WERI-Rb-1 (cell line): Measurements from ENCODE around the gene RBM4B.

ENCODE experiments used
- DNase-seq: peaks from one replicate; pipeline ENCODE4 v3.0.0-alpha.2; 2020
- H3K27ac ChIP-seq: fragments of 250-450 bp; sonication (Bioruptor Pico); 2 replicates; pipeline ENCODE4 v1.5.1; 2020; ENCODE audit warnings: mild to moderate bottlenecking, moderate library complexity
- H3K27me3 ChIP-seq: fragments of 250-450 bp; sonication (Bioruptor Pico); 2 replicates; pipeline ENCODE4 v1.5.1; 2021; ENCODE audit warnings: mild to moderate bottlenecking, low read depth, moderate library complexity; ENCODE audit not compliant: insufficient read depth, severe bottlenecking
- H3K36me3 ChIP-seq: fragments of 250-450 bp; sonication (Bioruptor Pico); 2 replicates; pipeline ENCODE4 v1.5.1; 2020; ENCODE audit warnings: mild to moderate bottlenecking, moderate library complexity
- H3K4me3 ChIP-seq: 2 replicates; pipeline ENCODE4 v1.5.1; 2011; ENCODE audit warnings: low read depth, mild to moderate bottlenecking, control low read depth, low read length
- H3K9me3 ChIP-seq: fragments of 250-450 bp; sonication (Bioruptor Pico); 2 replicates; pipeline ENCODE4 v1.5.1; 2021; ENCODE audit warnings: mild to moderate bottlenecking, moderate library complexity; ENCODE audit not compliant: severe bottlenecking
- TF ChIP-seq, protein P1 (sequence below): IDR thresholded peaks from 2 replicates; pipeline ENCODE4 v1.5.1; 2011; ENCODE audit warnings: low read depth, mild to moderate bottlenecking, control low read depth, inconsistent platforms, low read length

Gene RBM4B

GRCh38 chr11:66694732-66695207, 17.1 kb upstream of the RBM4B start:
- H3K9me3 ChIP-seq = no peaks in the 10 kb centered on the region
- no peak overlapping the region for H3K4me3 ChIP-seq
- H3K27ac ChIP-seq = no peak overlapping the region
- H3K27me3 ChIP-seq = no peaks in the 10 kb centered on the region
- H3K36me3 ChIP-seq = peaks cover 95% of the 10 kb centered on the region
- TF ChIP-seq, protein P1, sequence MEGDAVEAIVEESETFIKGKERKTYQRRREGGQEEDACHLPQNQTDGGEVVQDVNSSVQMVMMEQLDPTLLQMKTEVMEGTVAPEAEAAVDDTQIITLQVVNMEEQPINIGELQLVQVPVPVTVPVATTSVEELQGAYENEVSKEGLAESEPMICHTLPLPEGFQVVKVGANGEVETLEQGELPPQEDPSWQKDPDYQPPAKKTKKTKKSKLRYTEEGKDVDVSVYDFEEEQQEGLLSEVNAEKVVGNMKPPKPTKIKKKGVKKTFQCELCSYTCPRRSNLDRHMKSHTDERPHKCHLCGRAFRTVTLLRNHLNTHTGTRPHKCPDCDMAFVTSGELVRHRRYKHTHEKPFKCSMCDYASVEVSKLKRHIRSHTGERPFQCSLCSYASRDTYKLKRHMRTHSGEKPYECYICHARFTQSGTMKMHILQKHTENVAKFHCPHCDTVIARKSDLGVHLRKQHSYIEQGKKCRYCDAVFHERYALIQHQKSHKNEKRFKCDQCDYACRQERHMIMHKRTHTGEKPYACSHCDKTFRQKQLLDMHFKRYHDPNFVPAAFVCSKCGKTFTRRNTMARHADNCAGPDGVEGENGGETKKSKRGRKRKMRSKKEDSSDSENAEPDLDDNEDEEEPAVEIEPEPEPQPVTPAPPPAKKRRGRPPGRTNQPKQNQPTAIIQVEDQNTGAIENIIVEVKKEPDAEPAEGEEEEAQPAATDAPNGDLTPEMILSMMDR = peak; percentile 96
- peak; percentile 95 for DNase-seq

- H3K27ac ChIP-seq = no peak overlapping the region
- DNase-seq = no peak
- peaks cover 95% of the 10 kb centered on the region for H3K36me3 ChIP-seq
- no peaks in the 10 kb centered on the region for H3K27me3 ChIP-seq
- H3K4me3 ChIP-seq = no peak overlapping the region
- TF ChIP-seq, protein P1 = no peak
- no peaks in the 10 kb centered on the region for H3K9me3 ChIP-seq
Measured at GRCh38 chr11:66694056-66694410, 16.3 kb upstream of the RBM4B start.

GRCh38 chr11:66693356-66694055, 15.8 kb upstream of the RBM4B start:
- no peak overlapping the region for H3K4me3 ChIP-seq
- no peaks in the 10 kb centered on the region for H3K9me3 ChIP-seq
- TF ChIP-seq, protein P1 = no peak
- H3K27ac ChIP-seq = no peak overlapping the region
- no peaks in the 10 kb centered on the region for H3K27me3 ChIP-seq
- no peak for DNase-seq
- H3K36me3 ChIP-seq = peaks cover 95% of the 10 kb centered on the region

DNA sequence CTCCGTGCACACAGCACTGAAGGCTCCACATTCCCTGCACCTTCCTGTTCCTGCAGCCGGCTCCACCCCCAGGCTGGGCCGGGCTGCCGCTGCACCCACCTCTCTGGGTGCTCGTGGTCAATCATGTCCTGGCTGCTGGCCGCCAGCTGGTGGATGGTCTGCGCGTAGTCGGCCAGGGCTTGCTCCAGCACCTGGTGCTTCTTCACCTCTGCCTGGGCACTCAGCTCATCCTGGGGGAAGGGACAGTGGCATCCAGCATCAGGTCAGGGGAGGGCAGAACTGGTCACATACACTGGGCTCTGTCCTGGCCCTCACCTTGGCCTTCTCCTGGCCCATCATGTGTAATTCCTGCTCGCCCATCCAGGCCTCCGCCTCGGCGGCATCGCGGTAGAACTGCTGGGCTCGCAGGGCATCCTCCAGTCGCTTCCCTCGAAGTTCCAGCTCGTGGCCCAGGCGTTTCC, 15.2 kb upstream of the RBM4B start:
- no peaks in the 10 kb centered on the region for H3K27me3 ChIP-seq
- no peak for DNase-seq
- H3K27ac ChIP-seq = no peak overlapping the region
- TF ChIP-seq, protein P1 = no peak
- no peaks in the 10 kb centered on the region for H3K9me3 ChIP-seq
- H3K4me3 ChIP-seq = no peak overlapping the region
- H3K36me3 ChIP-seq = peaks cover 93% of the 10 kb centered on the region

GRCh38 chr11:66692446-66692845, 14.8 kb upstream of the RBM4B start:
- TF ChIP-seq, protein P1 = no peak
- peaks cover 93% of the 10 kb centered on the region for H3K36me3 ChIP-seq
- no peak overlapping the region for H3K27ac ChIP-seq

More at GRCh38 chr11:66692446-66692845, 14.8 kb upstream of the RBM4B start:
- Histone ChIP-seq H3K4me3 (no peak overlapping the region), H3K9me3 (no peaks in the 10 kb centered on the region), H3K27me3 (no peaks in the 10 kb centered on the region)
- no peak for DNase-seq
